Spleen (tissue), 11 donors: ENCODE measurements around the gene SLC12A1. TPM values are rescaled to one million over a fixed set of nuclear protein-coding genes. Genes with fewer than 3 reads are reported as not detected.
"Not testable (repeated sequence)": the region's sequence is repeated elsewhere in the genome, so short reads cannot be mapped to it uniquely, and the experiment has no call there.

Experiments used
- DNase-seq: peaks from one replicate; pipeline ENCODE4 v3.0.0-alpha.2; 2020
- H3K27ac ChIP-seq, 8 donors: fragments of 200-600 bp; sonication (generic) in 7 of 8; 1 replicate in 4 of 8; 2 replicates in 4 of 8; pipeline versions ENCODE4 v1.5.0 to v1.8.0; 2016 to 2021; ENCODE audit warnings: inconsistent platforms in 4 of 8, mild to moderate bottlenecking in 4 of 8, moderate library complexity in 1 of 8
- H3K27me3 ChIP-seq, 7 donors: fragments of 200-600 bp; sonication (generic) in 6 of 7; replicated peaks in 1 of 7; 1 replicate in 4 of 7; 2 replicates in 3 of 7; pipeline versions ENCODE4 v1.5.0 to v1.8.0; 2016 to 2021; ENCODE audit warnings: inconsistent platforms in 3 of 7, mild to moderate bottlenecking in 1 of 7
- H3K36me3 ChIP-seq, 6 donors: fragments of 200-600 bp; sonication (generic) in 5 of 6; 1 replicate in 4 of 6; 2 replicates in 2 of 6; pipeline versions ENCODE4 v1.5.0 to v1.8.0; 2016 to 2021; ENCODE audit warnings: inconsistent platforms in 2 of 6
- H3K4me1 ChIP-seq, 6 donors: fragments of 200-600 bp; sonication (generic) in 5 of 6; 1 replicate in 3 of 6; 2 replicates in 3 of 6; pipeline versions ENCODE4 v1.5.0 to v1.8.0; 2016 to 2021; ENCODE audit warnings: inconsistent platforms in 3 of 6
- H3K4me3 ChIP-seq, 8 donors: fragments of 200-600 bp; sonication (generic) in 7 of 8; 1 replicate in 4 of 8; 2 replicates in 4 of 8; pipeline versions ENCODE4 v1.5.0 to v1.8.0; 2016 to 2021; ENCODE audit warnings: inconsistent platforms in 4 of 8, mild to moderate bottlenecking in 4 of 8, moderate library complexity in 2 of 8
- H3K9me3 ChIP-seq, 8 donors: fragments of 200-600 bp; sonication (generic) in 7 of 8; 1 replicate in 4 of 8; 2 replicates in 4 of 8; pipeline versions ENCODE4 v1.5.0 to v1.8.0; 2016 to 2021; ENCODE audit warnings: inconsistent platforms in 4 of 8
- POLR2A ChIP-seq, 3 donors: fragments of 450-650 bp; IDR thresholded peaks; one replicate each; pipeline ENCODE4 v1.5.1; 2017; ENCODE audit warnings: antibody characterized with exemption in 3 of 3, mild to moderate bottlenecking in 1 of 3
- POLR2AphosphoS5 ChIP-seq, 3 donors: sonication (generic); formaldehyde crosslinking; IDR thresholded peaks; one replicate each; pipeline ENCODE4 v1.5.1; 2017; ENCODE audit warnings: antibody characterized with exemption in 3 of 3
- WGBS, 5 donors: extraction: QIAGEN DNeasy Blood & Tissue Kit in 3 of 5; methylation state at CpG; one replicate each; pipeline versions ENCODE4 v1.1.5 to v1.1.7; 2013 to 2018; 5-methylcytosine and 5-hydroxymethylcytosine counted together
- intact Hi-C: fragments of 100-400 bp; cut with DNase I; formaldehyde crosslinking; loops from one replicate; pipeline ENCODE4 v1.15.0; 2023; ENCODE audit warnings: low total_unique reads
- polyA plus RNA-seq, 3 donors: library from polyadenylated mRNA; stranded (reverse); fragments of 200-250 nt; gene quantifications; one replicate each; pipeline ENCODE4 v1.2.1, GENCODE V29; 2013
- total RNA-seq, 7 donors: library from RNA; depleted of rRNA in 3 of 7; stranded (reverse); fragments of >200 nt in 3 of 7; fragmentation: NEBNext Ultra II Directional in 4 of 7; extraction: Animal tissue kit (Norgen Biotek cat#: 25700) in 4 of 7; gene quantifications; one replicate each; pipeline versions ENCODE4 v1.1.0 to v1.2.1, GENCODE V29; 2016 to 2021
- TF ChIP-seq, protein P1 (sequence below), 11 experiments: fragments of 200-600 bp in 7 of 11; fragments of 450-650 bp in 4 of 11; sonication (generic) in 4 of 11; IDR thresholded peaks in 8 of 11; conservative IDR thresholded peaks in 3 of 11; 1 replicate in 7 of 11; 2 replicates in 4 of 11; pipeline versions ENCODE4 v1.4.0 to v1.8.0; 2016 to 2021; ENCODE audit warnings: antibody characterized with exemption in 11 of 11, inconsistent platforms in 4 of 11, mild to moderate bottlenecking in 1 of 11
- donor health status: healthy with polysubstance abuse.
- donor health status: DM: no; HTN: no; CAD: no; lungs with moderate emphysema.
- donor health status: DM: no; HTN: no; CAD: no.
- donor health status: Bipolar disorder and iron deficiency.
- donor health status: healthy.
- donor health status: DM: no; HTN: no; CAD: no.
- donor health status: DM: yes; HTN: yes; CAD: no.

The SLC12A1 gene
- total and polyA plus RNA-seq, 10 donors = 0.02 TPM; not detected in 8

DNA sequence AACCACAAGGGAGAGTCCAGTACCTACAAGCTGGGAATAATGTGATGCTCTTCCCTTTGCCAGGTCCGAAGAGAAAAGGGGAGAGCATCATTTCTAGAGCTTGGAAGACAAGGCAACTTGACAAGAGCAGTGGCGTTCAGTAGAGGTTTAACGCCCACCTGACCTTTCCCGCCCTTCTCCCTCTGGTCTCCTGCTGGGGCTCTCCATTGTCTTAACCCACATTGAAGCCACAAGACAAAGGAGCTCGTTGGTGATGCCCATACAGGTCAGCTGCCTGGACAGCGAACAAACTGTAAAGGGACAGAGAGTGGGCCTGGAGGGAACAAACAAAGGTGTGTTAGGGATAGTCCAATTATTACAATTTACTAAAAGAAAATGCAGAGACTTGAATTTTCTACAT, 112.0 kb downstream of the SLC12A1 start:
- H3K4me3 ChIP-seq = no peak overlapping the region
- no peak for DNase-seq
- TF ChIP-seq POLR2AphosphoS5 (IDR thresholded peaks at IDR 0.05) (no peak), POLR2A (IDR thresholded peaks at IDR 0.05) (no peak)
- TF ChIP-seq, protein P1, sequence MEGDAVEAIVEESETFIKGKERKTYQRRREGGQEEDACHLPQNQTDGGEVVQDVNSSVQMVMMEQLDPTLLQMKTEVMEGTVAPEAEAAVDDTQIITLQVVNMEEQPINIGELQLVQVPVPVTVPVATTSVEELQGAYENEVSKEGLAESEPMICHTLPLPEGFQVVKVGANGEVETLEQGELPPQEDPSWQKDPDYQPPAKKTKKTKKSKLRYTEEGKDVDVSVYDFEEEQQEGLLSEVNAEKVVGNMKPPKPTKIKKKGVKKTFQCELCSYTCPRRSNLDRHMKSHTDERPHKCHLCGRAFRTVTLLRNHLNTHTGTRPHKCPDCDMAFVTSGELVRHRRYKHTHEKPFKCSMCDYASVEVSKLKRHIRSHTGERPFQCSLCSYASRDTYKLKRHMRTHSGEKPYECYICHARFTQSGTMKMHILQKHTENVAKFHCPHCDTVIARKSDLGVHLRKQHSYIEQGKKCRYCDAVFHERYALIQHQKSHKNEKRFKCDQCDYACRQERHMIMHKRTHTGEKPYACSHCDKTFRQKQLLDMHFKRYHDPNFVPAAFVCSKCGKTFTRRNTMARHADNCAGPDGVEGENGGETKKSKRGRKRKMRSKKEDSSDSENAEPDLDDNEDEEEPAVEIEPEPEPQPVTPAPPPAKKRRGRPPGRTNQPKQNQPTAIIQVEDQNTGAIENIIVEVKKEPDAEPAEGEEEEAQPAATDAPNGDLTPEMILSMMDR (IDR thresholded peaks at IDR 0.05 in 8 of 11, conservative IDR thresholded peaks at IDR 0.05 in 3 of 11) = no peak
- H3K36me3 ChIP-seq = no peaks in the 10 kb centered on the region
- no peaks in the 10 kb centered on the region for H3K27me3 ChIP-seq
- WGBS, 5 donors = 68 to 85% (median 78%) methylated on average over 6 of the region's 6 CpGs
- no peak overlapping the region for H3K27ac ChIP-seq
- intact Hi-C loops = no loop called here
- no peaks in the 10 kb centered on the region for H3K9me3 ChIP-seq
- no peaks in the 10 kb centered on the region for H3K4me1 ChIP-seq

DNA sequence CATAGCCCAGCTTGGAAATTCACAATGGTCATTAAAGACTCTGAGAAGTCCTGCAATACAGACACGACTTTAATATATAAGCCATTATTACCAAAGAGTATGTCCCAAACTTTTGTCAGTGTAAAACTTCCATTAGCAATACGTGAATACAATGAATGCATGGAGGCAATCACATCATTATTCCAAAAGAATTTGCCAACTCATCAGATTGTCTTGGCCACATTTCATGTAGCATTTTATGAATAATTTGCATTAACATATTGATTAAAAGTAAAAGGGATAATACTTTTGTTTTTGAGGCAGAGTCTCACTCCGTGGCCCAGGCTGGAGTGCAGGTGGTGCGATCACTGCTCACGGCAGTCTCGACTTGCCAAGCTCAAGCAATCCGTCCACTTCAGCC, 117.2 kb downstream of the SLC12A1 start:
- no peaks in the 10 kb centered on the region for H3K9me3 ChIP-seq
- intact Hi-C loops = no loop called here
- no peaks in the 10 kb centered on the region for H3K36me3 ChIP-seq
- peaks cover 0 to 6% (median 1%) of the 10 kb centered on the region in 6 donors for H3K4me1 ChIP-seq
- H3K27me3 ChIP-seq = no peaks in the 10 kb centered on the region
- no peak overlapping the region for H3K27ac ChIP-seq
- TF ChIP-seq, protein P1 (IDR thresholded peaks at IDR 0.05 in 8 of 11, conservative IDR thresholded peaks at IDR 0.05 in 3 of 11) = no peak
- no peak for TF ChIP-seq POLR2A (IDR thresholded peaks at IDR 0.05)
- no peak for TF ChIP-seq POLR2AphosphoS5 (IDR thresholded peaks at IDR 0.05)
- 93 to 97% (median 96%) methylated on average over 7 of the region's 7 CpGs for WGBS, 5 donors
- DNase-seq = no peak
- H3K4me3 ChIP-seq = no peak overlapping the region

DNA sequence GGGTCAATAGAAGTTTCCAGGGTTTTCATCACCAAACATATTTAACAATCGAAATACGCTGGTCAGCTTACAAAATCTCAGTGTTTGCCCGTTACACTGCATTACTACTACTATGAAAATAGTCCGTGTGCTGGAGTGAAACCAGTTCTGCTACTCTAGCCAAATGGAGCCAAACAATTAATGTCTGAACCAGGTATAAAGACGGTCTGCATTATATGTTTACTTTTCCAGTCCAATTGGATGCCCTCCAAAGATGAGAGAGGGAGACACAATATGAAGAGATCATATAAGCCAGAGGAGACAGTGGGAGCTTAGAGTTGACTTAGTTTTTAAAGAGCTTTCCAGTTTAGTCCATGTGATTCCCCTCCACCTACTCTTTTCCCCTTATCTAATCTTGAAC, 118.8 kb downstream of the SLC12A1 start:
- H3K4me1 ChIP-seq = peaks cover 0 to 12% (median 5%) of the 10 kb centered on the region in 6 donors
- intact Hi-C loops = no loop called here

DNA sequence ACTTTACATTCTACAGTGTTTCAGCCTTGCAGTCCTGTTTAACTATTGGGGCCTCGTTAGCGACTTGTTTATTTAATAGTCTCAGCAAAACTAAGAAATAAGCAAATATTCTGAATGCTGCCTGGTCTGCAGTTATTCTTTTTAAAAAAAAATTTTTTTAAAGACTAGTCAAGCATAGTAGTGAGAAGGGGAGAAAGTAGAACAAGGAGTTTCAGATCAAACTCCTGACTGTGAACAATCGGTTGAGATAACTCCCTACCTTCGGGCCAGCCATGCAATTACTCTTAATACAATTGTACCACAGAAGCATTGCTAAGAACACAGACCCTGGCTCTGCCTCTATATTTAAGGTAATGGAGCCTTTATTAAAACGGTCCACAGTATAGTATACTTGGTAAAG, 119.3 kb downstream of the SLC12A1 start:
- H3K27ac ChIP-seq = no peak overlapping the region
- H3K4me3 ChIP-seq = no peak overlapping the region
- intact Hi-C loops = no loop called here
- no peak for DNase-seq
- H3K27me3 ChIP-seq = no peaks in the 10 kb centered on the region
- H3K36me3 ChIP-seq = no peaks in the 10 kb centered on the region
- TF ChIP-seq, protein P1 (IDR thresholded peaks at IDR 0.05 in 8 of 11, conservative IDR thresholded peaks at IDR 0.05 in 3 of 11) = no peak
- no peak for TF ChIP-seq POLR2A (IDR thresholded peaks at IDR 0.05)
- no peak for TF ChIP-seq POLR2AphosphoS5 (IDR thresholded peaks at IDR 0.05)
- no peaks in the 10 kb centered on the region for H3K9me3 ChIP-seq
- WGBS, 5 donors = 82 to 91% (median 89%) methylated on average over 5 of the region's 5 CpGs
- peaks cover 4 to 17% (median 9%) of the 10 kb centered on the region in 6 donors for H3K4me1 ChIP-seq

More for the DNA sequence above, 118.8 kb downstream of the SLC12A1 start:
- Histone ChIP-seq H3K27ac (no peak overlapping the region), H3K9me3 (no peaks in the 10 kb centered on the region), H3K27me3 (no peaks in the 10 kb centered on the region), H3K36me3 (no peaks in the 10 kb centered on the region), H3K4me3 (no peak overlapping the region)
- TF ChIP-seq, protein P1 (IDR thresholded peaks at IDR 0.05 in 8 of 11, conservative IDR thresholded peaks at IDR 0.05 in 3 of 11) = no peak
- TF ChIP-seq POLR2AphosphoS5 (IDR thresholded peaks at IDR 0.05) (no peak), POLR2A (IDR thresholded peaks at IDR 0.05) (no peak)
- WGBS, 5 donors = 71 to 77% (median 74%) methylated on average over 5 of the region's 5 CpGs
- no peak for DNase-seq

DNA sequence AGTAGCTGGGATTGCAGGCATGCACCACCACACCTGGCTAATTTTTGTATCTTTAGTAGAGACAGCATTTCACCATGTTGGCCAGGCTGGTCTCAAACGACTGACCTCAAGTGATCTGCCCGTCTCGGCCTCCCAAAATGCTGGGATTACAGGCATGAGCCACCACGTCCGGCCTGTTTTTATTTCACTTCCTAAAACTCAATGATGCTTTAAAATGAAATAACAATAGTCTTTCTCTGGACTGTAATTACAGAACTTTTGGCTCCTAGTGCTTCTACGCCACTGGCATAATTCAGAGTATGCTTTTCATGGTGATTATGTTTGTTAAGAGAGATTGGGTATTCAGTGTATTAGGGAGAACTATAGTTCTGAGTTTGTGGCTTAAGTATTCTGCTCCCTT, 120.1 kb downstream of the SLC12A1 start:
- H3K9me3 ChIP-seq, DNase-seq, H3K27me3 ChIP-seq, intact Hi-C loops, H3K36me3 ChIP-seq, H3K4me3 ChIP-seq, H3K27ac ChIP-seq: not testable (repeated sequence)
- 69 to 74% (median 74%) methylated on average over 6 of the region's 6 CpGs for WGBS, 5 donors
- H3K4me1 ChIP-seq = peaks cover 5 to 20% (median 12%) of the 10 kb centered on the region in 6 donors
